H9 (cell line): Measurements from ENCODE around the gene CCDC3. TPM values are rescaled to one million over a fixed set of nuclear protein-coding genes. Genes with fewer than 3 reads are reported as not detected.

Experiments used
- DNase-seq: peaks from one replicate; pipeline ENCODE4 v3.0.0-alpha.2; 2017
- H2AFZ ChIP-seq: one replicate; pipeline ENCODE4 v1.6.1; 2013; ENCODE audit warnings: mild to moderate bottlenecking, low read length, control low read depth, moderate library complexity
- H2AK5ac ChIP-seq: 2 replicates; pipeline ENCODE4 v1.6.1; 2013; ENCODE audit warnings: low read length, control low read depth, mixed read lengths; ENCODE audit not compliant: insufficient read length
- H2BK120ac ChIP-seq: one replicate; pipeline ENCODE4 v1.6.1; 2013; ENCODE audit warnings: low read depth, mild to moderate bottlenecking, low read length, control low read depth, inconsistent platforms; ENCODE audit not compliant: poor library complexity, severe bottlenecking
- H2BK12ac ChIP-seq: 2 replicates; pipeline ENCODE4 v1.6.1; 2013; ENCODE audit warnings: low read length, control low read depth, mixed read lengths, low read depth; ENCODE audit not compliant: insufficient read length
- H2BK15ac ChIP-seq: 2 replicates; pipeline ENCODE4 v1.6.1; 2013; ENCODE audit warnings: low read depth, low read length, control low read depth
- H2BK20ac ChIP-seq: one replicate; pipeline ENCODE4 v1.6.1; 2013; ENCODE audit warnings: low read depth, mild to moderate bottlenecking, low read length, control low read depth, inconsistent platforms; ENCODE audit not compliant: poor library complexity, severe bottlenecking
- H2BK5ac ChIP-seq: 2 replicates; pipeline ENCODE4 v1.6.1; 2013; ENCODE audit warnings: low read length, control low read depth, mixed read lengths; ENCODE audit not compliant: insufficient read length
- H3K14ac ChIP-seq: 2 replicates; pipeline ENCODE4 v1.6.1; 2013; ENCODE audit warnings: low read length, control low read depth; ENCODE audit not compliant: insufficient read depth
- H3K18ac ChIP-seq: 2 replicates; pipeline ENCODE4 v1.6.1; 2013; ENCODE audit warnings: low read depth, mild to moderate bottlenecking, mixed read lengths, low read length, control low read depth; ENCODE audit not compliant: insufficient read length
- H3K23ac ChIP-seq: 2 replicates; pipeline ENCODE4 v1.6.1; 2013; ENCODE audit warnings: low read length, control low read depth, mixed read lengths, low read depth; ENCODE audit not compliant: insufficient read length
- H3K23me2 ChIP-seq: 2 replicates; pipeline ENCODE4 v1.6.1; 2013; ENCODE audit warnings: low read depth, mild to moderate bottlenecking, mixed read lengths, low read length, control low read depth; ENCODE audit not compliant: insufficient read length, poor library complexity, severe bottlenecking
- H3K27ac ChIP-seq: 2 replicates; pipeline ENCODE4 v1.5.1; 2013; ENCODE audit warnings: low read length, control low read depth, mixed read lengths, low read depth; ENCODE audit not compliant: insufficient read length
- H3K27me3 ChIP-seq: 2 replicates; pipeline ENCODE4 v1.6.1; 2013; ENCODE audit warnings: low read length, control low read depth, inconsistent platforms; ENCODE audit not compliant: insufficient read depth
- H3K4ac ChIP-seq: 2 replicates; pipeline ENCODE4 v1.6.1; 2013; ENCODE audit warnings: low read depth, mild to moderate bottlenecking, control low read depth, inconsistent platforms, low read length, moderate library complexity
- H3K4me1 ChIP-seq: 2 replicates; pipeline ENCODE4 v1.6.1; 2013; ENCODE audit warnings: low read length, control low read depth, inconsistent platforms; ENCODE audit not compliant: insufficient read depth
- H3K4me2 ChIP-seq: 2 replicates; pipeline ENCODE4 v1.6.1; 2013; ENCODE audit warnings: low read length, control low read depth, mixed read lengths; ENCODE audit not compliant: insufficient read length, insufficient read depth
- H3K56ac ChIP-seq: 2 replicates; pipeline ENCODE4 v1.6.1; 2013; ENCODE audit warnings: low read depth, mild to moderate bottlenecking, mixed read lengths, low read length, control low read depth; ENCODE audit not compliant: insufficient read length
- H3K79me1 ChIP-seq: 2 replicates; pipeline ENCODE4 v1.6.1; 2013; ENCODE audit warnings: low read depth, mild to moderate bottlenecking, moderate library complexity, low read length, control low read depth, inconsistent platforms; ENCODE audit not compliant: insufficient read depth, poor library complexity, severe bottlenecking
- H3K79me2 ChIP-seq: 2 replicates; pipeline ENCODE4 v1.6.1; 2013; ENCODE audit warnings: low read length, control low read depth, inconsistent platforms; ENCODE audit not compliant: insufficient read depth
- H3K9ac ChIP-seq: 2 replicates; pipeline ENCODE4 v1.6.1; 2013; ENCODE audit warnings: low read length, control low read depth, mixed read lengths; ENCODE audit not compliant: insufficient read length; ENCODE audit errors: extremely low read depth
- H3K9me3 ChIP-seq: one replicate; pipeline ENCODE4 v1.6.1; 2013; ENCODE audit warnings: low read depth, low read length, inconsistent platforms; ENCODE audit not compliant: control insufficient read depth
- H3T11ph ChIP-seq: one replicate; pipeline ENCODE4 v1.6.1; 2013; ENCODE audit warnings: mild to moderate bottlenecking, low read length, control low read depth, inconsistent platforms
- H4K20me1 ChIP-seq: one replicate; pipeline ENCODE4 v1.6.1; 2013; ENCODE audit not compliant: control insufficient read depth, insufficient read length, insufficient read depth
- H4K5ac ChIP-seq: 2 replicates; pipeline ENCODE4 v1.6.1; 2013; ENCODE audit warnings: low read depth, mild to moderate bottlenecking, mixed read lengths, low read length, control low read depth; ENCODE audit not compliant: insufficient read length
- H4K8ac ChIP-seq: replicated peaks from 2 replicates; pipeline ENCODE4 v1.6.1; 2013; ENCODE audit warnings: low read length, control low read depth, mixed read lengths, low read depth; ENCODE audit not compliant: insufficient read length
- H4K91ac ChIP-seq: 2 replicates; pipeline ENCODE4 v1.6.1; 2013; ENCODE audit warnings: low read depth, mild to moderate bottlenecking, moderate library complexity, mixed read lengths, low read length, control low read depth; ENCODE audit not compliant: insufficient read length
- H3K27ac Mint-ChIP-seq, 3 experiments: 2 replicates in 2 of 3; 3 replicates in 1 of 3; pipeline ENCODE4 v1.8.0; 2020 to 2021; ENCODE audit warnings: mixed read lengths in 3 of 3, mild to moderate bottlenecking in 1 of 3, moderate library complexity in 1 of 3
- H3K27me3 Mint-ChIP-seq: 2 replicates; pipeline ENCODE4 v1.8.0; 2021; ENCODE audit warnings: low read depth, mild to moderate bottlenecking, moderate library complexity, mixed read lengths
- H3K36me3 Mint-ChIP-seq, 3 experiments: 2 replicates in 2 of 3; 3 replicates in 1 of 3; pipeline ENCODE4 v1.8.0; 2020 to 2021; ENCODE audit warnings: low read depth in 3 of 3, mixed read lengths in 3 of 3; ENCODE audit not compliant: insufficient read depth in 1 of 3
- H3K4me1 Mint-ChIP-seq, 2 experiments: 2 replicates each; pipeline ENCODE4 v1.8.0; 2020; ENCODE audit warnings: mixed read lengths in 2 of 2
- H3K4me3 Mint-ChIP-seq, 2 experiments: 2 replicates in 1 of 2; 3 replicates in 1 of 2; pipeline ENCODE4 v1.8.0; 2020 to 2021; ENCODE audit warnings: mild to moderate bottlenecking in 2 of 2, mixed read lengths in 2 of 2, moderate library complexity in 1 of 2
- H3K9me3 Mint-ChIP-seq, 2 experiments: 2 replicates in 1 of 2; 3 replicates in 1 of 2; pipeline ENCODE4 v1.8.0; 2020; ENCODE audit warnings: mild to moderate bottlenecking in 2 of 2, mixed read lengths in 2 of 2, moderate library complexity in 1 of 2
- WGBS: extraction: QIAGEN DNeasy Blood & Tissue Kit; methylation state at CpG from one replicate; pipeline ENCODE4 v1.1.7; 2013; ENCODE audit warnings: missing lambda C conversion rate, low lambda C conversion rate, mixed read lengths; ENCODE audit not compliant: insufficient read length; ENCODE audit errors: extremely low coverage; 5-methylcytosine and 5-hydroxymethylcytosine counted together
- total RNA-seq: library from RNA; stranded (reverse); gene quantifications from 2 replicates; pipeline ENCODE4 v1.2.1, GENCODE V29; 2021
- TF ChIP-seq, protein P1 (sequence below): fragments of 200-600 bp; sonication (generic); conservative IDR thresholded peaks from 3 replicates; pipeline ENCODE4 v1.8.0; 2021; ENCODE audit warnings: antibody characterized with exemption, mild to moderate bottlenecking

The CCDC3 gene
- total RNA-seq, 1 experiment from 2014 or later = 2.3 TPM

DNA sequence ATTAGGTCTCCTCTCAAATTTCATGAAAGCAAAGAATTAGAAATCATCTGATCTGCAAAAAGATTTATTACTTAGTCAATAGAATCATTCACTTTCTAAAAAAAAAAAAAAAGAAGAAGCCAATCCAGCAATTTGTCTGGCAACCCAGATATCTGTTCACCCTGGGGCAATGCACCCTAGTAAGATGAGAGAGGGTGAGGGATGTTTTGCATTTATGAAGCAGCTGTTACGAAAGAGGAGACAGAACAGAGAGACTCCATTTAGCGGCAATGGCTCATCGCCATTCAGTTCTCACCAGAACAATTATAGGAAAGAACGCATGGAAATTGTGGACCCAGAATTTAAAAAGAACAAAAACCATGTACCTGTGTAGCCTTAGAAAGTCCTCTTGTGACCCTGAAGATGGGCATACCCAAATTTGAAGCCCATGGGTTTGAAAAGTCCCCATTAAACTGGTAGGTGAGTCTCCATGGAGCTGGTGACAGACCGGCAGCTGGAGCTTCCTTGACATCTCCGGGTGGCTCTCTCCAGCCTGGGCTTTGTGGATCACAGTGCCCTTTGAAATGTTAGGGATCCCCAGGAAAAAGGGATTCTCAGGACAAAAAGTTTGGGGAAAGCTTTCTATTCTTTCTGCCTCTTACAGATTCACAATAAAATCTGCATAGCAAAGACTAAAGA lies 45.5 kb upstream of the CCDC3 start:
- Mint-ChIP-seq H3K27ac (no peak overlapping the region), H3K9me3 (peaks cover 3 to 5% of the 10 kb centered on the region in 2 experiments; a peak in 3 of 5 replicates), H3K4me1 (peaks cover 35 to 44% of the 10 kb centered on the region in 2 experiments), H3K27me3 (0 out of 2 replicates have a peak, but pooled peaks cover 2% of the 10 kb centered on the region), H3K36me3 (peaks cover 0 to 5% (median 0%) of the 10 kb centered on the region in 3 experiments; a peak in 1 of 7 replicates), H3K4me3 (no peak overlapping the region)
- no peak overlapping the region for H3K27ac ChIP-seq
- WGBS = no CpG with 5 or more reads among the region's 6 CpGs
- H3T11ph ChIP-seq = no peak overlapping the region
- no peak overlapping the region for H4K8ac ChIP-seq
- no peak overlapping the region for H2BK5ac ChIP-seq
- no peaks in the 10 kb centered on the region for H3K79me2 ChIP-seq
- H4K91ac ChIP-seq = no peak overlapping the region
- no peak overlapping the region for H2BK120ac ChIP-seq
- H3K4ac ChIP-seq = no peak overlapping the region
- H3K18ac ChIP-seq = no peak overlapping the region
- H3K23ac ChIP-seq = no peak overlapping the region
- no peaks in the 10 kb centered on the region for H4K20me1 ChIP-seq
- no peak overlapping the region for H3K4me2 ChIP-seq
- no peak overlapping the region for H4K5ac ChIP-seq
- no peak for DNase-seq
- H3K14ac ChIP-seq = no peak overlapping the region
- H2BK15ac ChIP-seq = no peak overlapping the region
- H3K9me3 ChIP-seq = no peaks in the 10 kb centered on the region
- peaks cover 8% of the 10 kb centered on the region; the same call in 1 of the 2 replicates for H3K4me1 ChIP-seq
- H3K27me3 ChIP-seq = no peaks in the 10 kb centered on the region
- no peak overlapping the region for H3K56ac ChIP-seq
- H3K23me2 ChIP-seq = no peaks in the 10 kb centered on the region
- no peak overlapping the region for H2AK5ac ChIP-seq
- no peak overlapping the region for H2BK20ac ChIP-seq
- H2BK12ac ChIP-seq = no peak overlapping the region
- no peak overlapping the region for H2AFZ ChIP-seq
- TF ChIP-seq, protein P1, sequence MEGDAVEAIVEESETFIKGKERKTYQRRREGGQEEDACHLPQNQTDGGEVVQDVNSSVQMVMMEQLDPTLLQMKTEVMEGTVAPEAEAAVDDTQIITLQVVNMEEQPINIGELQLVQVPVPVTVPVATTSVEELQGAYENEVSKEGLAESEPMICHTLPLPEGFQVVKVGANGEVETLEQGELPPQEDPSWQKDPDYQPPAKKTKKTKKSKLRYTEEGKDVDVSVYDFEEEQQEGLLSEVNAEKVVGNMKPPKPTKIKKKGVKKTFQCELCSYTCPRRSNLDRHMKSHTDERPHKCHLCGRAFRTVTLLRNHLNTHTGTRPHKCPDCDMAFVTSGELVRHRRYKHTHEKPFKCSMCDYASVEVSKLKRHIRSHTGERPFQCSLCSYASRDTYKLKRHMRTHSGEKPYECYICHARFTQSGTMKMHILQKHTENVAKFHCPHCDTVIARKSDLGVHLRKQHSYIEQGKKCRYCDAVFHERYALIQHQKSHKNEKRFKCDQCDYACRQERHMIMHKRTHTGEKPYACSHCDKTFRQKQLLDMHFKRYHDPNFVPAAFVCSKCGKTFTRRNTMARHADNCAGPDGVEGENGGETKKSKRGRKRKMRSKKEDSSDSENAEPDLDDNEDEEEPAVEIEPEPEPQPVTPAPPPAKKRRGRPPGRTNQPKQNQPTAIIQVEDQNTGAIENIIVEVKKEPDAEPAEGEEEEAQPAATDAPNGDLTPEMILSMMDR = no peak
- H3K79me1 ChIP-seq = no peaks in the 10 kb centered on the region
- H3K9ac ChIP-seq = no peak overlapping the region
